GM23338 (cell line): ENCODE results near the gene ZDHHC17. TPM values are rescaled to one million over a fixed set of nuclear protein-coding genes. Genes with fewer than 3 reads are reported as not detected.

Source experiments
- ATAC-seq: fragments of 200-7000 bp; cut with Tn5 transposase; 3 replicates; pipeline ENCODE4 v1.9.1; 2020
- DNase-seq: peaks from one replicate; pipeline ENCODE4 v3.0.0-alpha.2; 2015; ENCODE audit warnings: low spot score
- H2AFZ ChIP-seq: fragments of 200-600 bp; sonication (generic); 2 replicates; pipeline ENCODE4 v1.8.0; 2016; ENCODE audit warnings: antibody characterized with exemption, mild to moderate bottlenecking, moderate library complexity
- H3F3A ChIP-seq: fragments of 200-600 bp; sonication (generic); replicated peaks from 2 replicates; pipeline ENCODE4 v1.8.0; 2017; ENCODE audit warnings: antibody characterized with exemption, mixed run types, low read depth
- H3K27ac ChIP-seq: fragments of 200-600 bp; sonication (generic); 2 replicates; pipeline ENCODE4 v1.6.1; 2016; ENCODE audit warnings: low read depth
- H3K27me3 ChIP-seq: fragments of 200-600 bp; sonication (generic); 2 replicates; pipeline ENCODE4 v1.8.0; 2016; ENCODE audit warnings: mild to moderate bottlenecking, mixed run types, moderate library complexity; ENCODE audit not compliant: insufficient read depth
- H3K36me3 ChIP-seq: fragments of 200-600 bp; sonication (generic); 2 replicates; pipeline ENCODE4 v1.8.0; 2016; ENCODE audit warnings: mild to moderate bottlenecking; ENCODE audit not compliant: insufficient read depth
- H3K4me1 ChIP-seq: fragments of 200-600 bp; sonication (generic); 2 replicates; pipeline ENCODE4 v1.8.0; 2016; ENCODE audit warnings: mild to moderate bottlenecking, moderate library complexity; ENCODE audit not compliant: insufficient read depth
- H3K4me2 ChIP-seq: fragments of 200-600 bp; sonication (generic); 2 replicates; pipeline ENCODE4 v1.7.1; 2017; ENCODE audit warnings: mixed run types
- H3K4me3 ChIP-seq: fragments of 200-600 bp; sonication (generic); 2 replicates; pipeline ENCODE4 v1.6.1; 2016; ENCODE audit warnings: mixed run types
- H3K79me2 ChIP-seq: fragments of 200-600 bp; sonication (generic); replicated peaks from 2 replicates; pipeline ENCODE4 v1.8.0; 2017; ENCODE audit warnings: mild to moderate bottlenecking; ENCODE audit not compliant: insufficient read depth
- H3K9me2 ChIP-seq: fragments of 200-600 bp; sonication (generic); 2 replicates; pipeline ENCODE4 v1.8.0; 2017; ENCODE audit not compliant: insufficient read depth
- H4K20me1 ChIP-seq: fragments of 200-600 bp; sonication (generic); replicated peaks from 2 replicates; pipeline ENCODE4 v1.8.0; 2017; ENCODE audit warnings: mild to moderate bottlenecking; ENCODE audit not compliant: insufficient read depth
- H3K27ac Mint-ChIP-seq: 2 replicates; pipeline ENCODE4 v1.8.0; 2020; ENCODE audit warnings: inconsistent platforms, mild to moderate bottlenecking, moderate library complexity, mixed read lengths
- H3K27me3 Mint-ChIP-seq: 3 replicates; pipeline ENCODE4 v1.8.0; 2022; ENCODE audit warnings: low read depth, mild to moderate bottlenecking, moderate library complexity, mixed read lengths, inconsistent platforms; ENCODE audit not compliant: insufficient read depth, poor library complexity
- H3K36me3 Mint-ChIP-seq: 3 replicates; pipeline ENCODE4 v1.8.0; 2021; ENCODE audit warnings: low read depth, mild to moderate bottlenecking, inconsistent platforms, moderate library complexity, mixed read lengths
- H3K4me1 Mint-ChIP-seq: 3 replicates; pipeline ENCODE4 v1.8.0; 2020; ENCODE audit warnings: mild to moderate bottlenecking, inconsistent platforms, mixed read lengths
- H3K4me3 Mint-ChIP-seq: 3 replicates; pipeline ENCODE4 v1.8.0; 2021; ENCODE audit warnings: moderate library complexity, mild to moderate bottlenecking, inconsistent platforms, mixed read lengths
- H3K9me3 Mint-ChIP-seq: 3 replicates; pipeline ENCODE4 v1.8.0; 2020; ENCODE audit warnings: moderate library complexity, mild to moderate bottlenecking, inconsistent platforms, mixed read lengths
- CREB1 ChIP-seq: fragments of 250-450 bp; sonication (Bioruptor Pico); IDR thresholded peaks from 2 replicates; pipeline ENCODE4 v1.5.0; 2020; ENCODE audit warnings: low read depth, mild to moderate bottlenecking, moderate library complexity
- EZH2 ChIP-seq: fragments of 200-600 bp; sonication (generic); IDR thresholded peaks from one replicate; pipeline ENCODE4 v1.8.0; 2017; ENCODE audit warnings: antibody characterized with exemption, mild to moderate bottlenecking, low read depth; ENCODE audit not compliant: unreplicated experiment
- EZH2phosphoT487 ChIP-seq: fragments of 200-600 bp; sonication (generic); IDR thresholded peaks from one replicate; pipeline ENCODE4 v1.8.1; 2018; ENCODE audit warnings: antibody characterized with exemption; ENCODE audit not compliant: unreplicated experiment
- JUNB ChIP-seq: IDR thresholded peaks from one replicate; pipeline ENCODE4 v1.6.1; 2016; ENCODE audit warnings: antibody characterized with exemption; ENCODE audit not compliant: unreplicated experiment
- NANOG ChIP-seq: IDR thresholded peaks from 2 replicates; pipeline ENCODE4 v1.6.1; 2016; ENCODE audit warnings: antibody characterized with exemption, borderline replicate concordance
- POLR2AphosphoS5 ChIP-seq: IDR thresholded peaks from 2 replicates; pipeline ENCODE4 v1.6.1; 2016; ENCODE audit warnings: antibody characterized with exemption, low read depth
- STAT1 ChIP-seq: IDR thresholded peaks from one replicate; pipeline ENCODE4 v1.6.1; 2016; ENCODE audit warnings: antibody characterized with exemption; ENCODE audit not compliant: unreplicated experiment
- ZNF114 ChIP-seq: fragments of 250-450 bp; sonication (Bioruptor Pico); IDR thresholded peaks from 2 replicates; pipeline ENCODE4 v1.5.0; 2020; ENCODE audit warnings: mild to moderate bottlenecking, moderate library complexity
- ZNF331 ChIP-seq: fragments of 250-450 bp; sonication (Bioruptor Pico); IDR thresholded peaks from 2 replicates; pipeline ENCODE4 v1.5.0; 2020; ENCODE audit warnings: low read depth, mild to moderate bottlenecking, moderate library complexity
- polyA plus RNA-seq: library from polyadenylated mRNA; unstranded; fragments of >200 nt; fragmentation: Nextera tagmentation; extraction: Ambion mirVana; gene quantifications from 2 replicates; pipeline ENCODE4 v1.2.1, GENCODE V29; 2016
- total RNA-seq: library from RNA; depleted of rRNA; stranded (reverse); fragments of >200 nt; shearing (Covaris generic); gene quantifications from 2 replicates; pipeline ENCODE4 v1.2.3, GENCODE V29; 2014
- TF ChIP-seq, protein P1 (sequence below), 2 experiments: fragments of 200-600 bp in 1 of 2; sonication (generic) in 1 of 2; conservative IDR thresholded peaks; 2 replicates each; pipeline versions ENCODE4 v1.5.1 to v1.6.1; 2016 to 2017; ENCODE audit warnings: antibody characterized with exemption in 2 of 2, low read depth in 2 of 2, mild to moderate bottlenecking in 2 of 2, moderate library complexity in 1 of 2
- TF ChIP-seq, protein P2 (sequence below): fragments of 250-450 bp; sonication (Bioruptor Pico); IDR thresholded peaks from 2 replicates; pipeline ENCODE4 v1.5.0; 2020; ENCODE audit warnings: mild to moderate bottlenecking, moderate library complexity
- TF ChIP-seq, protein P3 (sequence below): IDR thresholded peaks from one replicate; pipeline ENCODE4 v1.6.1; 2018; ENCODE audit warnings: antibody characterized with exemption; ENCODE audit not compliant: unreplicated experiment
- TF ChIP-seq, protein P4 (sequence below): IDR thresholded peaks from 2 replicates; pipeline ENCODE4 v1.6.1; 2016; ENCODE audit warnings: antibody characterized with exemption

Gene ZDHHC17
- total and polyA plus RNA-seq, 2 experiments from 2014 or later: 15.7 to 43.5 TPM

DNA sequence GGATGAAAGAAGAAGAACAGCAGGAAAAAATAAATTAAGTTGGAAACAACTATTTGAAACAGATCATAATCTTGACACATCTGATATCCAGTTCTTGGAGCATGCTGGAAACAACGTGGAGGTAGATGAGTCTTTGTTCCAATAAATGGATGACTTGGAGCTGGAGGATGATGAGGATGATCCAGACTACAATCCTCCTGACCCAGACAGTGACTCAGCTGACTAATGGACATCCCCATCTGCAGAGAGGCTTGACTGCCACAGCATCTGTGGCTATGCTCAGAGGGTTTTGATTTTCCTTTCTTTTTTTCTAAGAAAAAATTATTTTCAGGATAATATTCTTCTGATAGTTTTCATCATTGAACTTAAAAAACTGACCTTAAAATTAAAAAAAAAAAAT lies 6.2 kb upstream of the ZDHHC17 start:
- no peaks in the 10 kb centered on the region for H3K9me3 Mint-ChIP-seq
- H3K27me3 Mint-ChIP-seq: peaks cover 2% of the 10 kb centered on the region
- no peak overlapping the region for H3K4me3 ChIP-seq
- no peak overlapping the region for H2AFZ ChIP-seq
- H3K79me2 ChIP-seq: no peaks in the 10 kb centered on the region
- H3K36me3 Mint-ChIP-seq: no peaks in the 10 kb centered on the region
- peaks cover 6% of the 10 kb centered on the region; the same call in 1 of the 2 replicates for H3K4me1 ChIP-seq
- H4K20me1 ChIP-seq: no peaks in the 10 kb centered on the region
- H3K4me3 Mint-ChIP-seq: no peak overlapping the region
- ATAC-seq: no peak
- no peak overlapping the region for H3K27ac ChIP-seq
- TF ChIP-seq, protein P1, sequence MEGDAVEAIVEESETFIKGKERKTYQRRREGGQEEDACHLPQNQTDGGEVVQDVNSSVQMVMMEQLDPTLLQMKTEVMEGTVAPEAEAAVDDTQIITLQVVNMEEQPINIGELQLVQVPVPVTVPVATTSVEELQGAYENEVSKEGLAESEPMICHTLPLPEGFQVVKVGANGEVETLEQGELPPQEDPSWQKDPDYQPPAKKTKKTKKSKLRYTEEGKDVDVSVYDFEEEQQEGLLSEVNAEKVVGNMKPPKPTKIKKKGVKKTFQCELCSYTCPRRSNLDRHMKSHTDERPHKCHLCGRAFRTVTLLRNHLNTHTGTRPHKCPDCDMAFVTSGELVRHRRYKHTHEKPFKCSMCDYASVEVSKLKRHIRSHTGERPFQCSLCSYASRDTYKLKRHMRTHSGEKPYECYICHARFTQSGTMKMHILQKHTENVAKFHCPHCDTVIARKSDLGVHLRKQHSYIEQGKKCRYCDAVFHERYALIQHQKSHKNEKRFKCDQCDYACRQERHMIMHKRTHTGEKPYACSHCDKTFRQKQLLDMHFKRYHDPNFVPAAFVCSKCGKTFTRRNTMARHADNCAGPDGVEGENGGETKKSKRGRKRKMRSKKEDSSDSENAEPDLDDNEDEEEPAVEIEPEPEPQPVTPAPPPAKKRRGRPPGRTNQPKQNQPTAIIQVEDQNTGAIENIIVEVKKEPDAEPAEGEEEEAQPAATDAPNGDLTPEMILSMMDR (conservative IDR thresholded peaks at IDR 0.05; ENCODE audit: low read depth in 2 of 2): no peak
- TF ChIP-seq NANOG (no peak), EZH2 (no peak), CREB1 (CRISPR knock-in tag) (no peak), EZH2phosphoT487 (no peak), ZNF114 (CRISPR knock-in tag) (no peak), STAT1 (no peak), JUNB (no peak), POLR2AphosphoS5 (no peak), ZNF331 (CRISPR knock-in tag) (no peak)
- TF ChIP-seq, protein P2, sequence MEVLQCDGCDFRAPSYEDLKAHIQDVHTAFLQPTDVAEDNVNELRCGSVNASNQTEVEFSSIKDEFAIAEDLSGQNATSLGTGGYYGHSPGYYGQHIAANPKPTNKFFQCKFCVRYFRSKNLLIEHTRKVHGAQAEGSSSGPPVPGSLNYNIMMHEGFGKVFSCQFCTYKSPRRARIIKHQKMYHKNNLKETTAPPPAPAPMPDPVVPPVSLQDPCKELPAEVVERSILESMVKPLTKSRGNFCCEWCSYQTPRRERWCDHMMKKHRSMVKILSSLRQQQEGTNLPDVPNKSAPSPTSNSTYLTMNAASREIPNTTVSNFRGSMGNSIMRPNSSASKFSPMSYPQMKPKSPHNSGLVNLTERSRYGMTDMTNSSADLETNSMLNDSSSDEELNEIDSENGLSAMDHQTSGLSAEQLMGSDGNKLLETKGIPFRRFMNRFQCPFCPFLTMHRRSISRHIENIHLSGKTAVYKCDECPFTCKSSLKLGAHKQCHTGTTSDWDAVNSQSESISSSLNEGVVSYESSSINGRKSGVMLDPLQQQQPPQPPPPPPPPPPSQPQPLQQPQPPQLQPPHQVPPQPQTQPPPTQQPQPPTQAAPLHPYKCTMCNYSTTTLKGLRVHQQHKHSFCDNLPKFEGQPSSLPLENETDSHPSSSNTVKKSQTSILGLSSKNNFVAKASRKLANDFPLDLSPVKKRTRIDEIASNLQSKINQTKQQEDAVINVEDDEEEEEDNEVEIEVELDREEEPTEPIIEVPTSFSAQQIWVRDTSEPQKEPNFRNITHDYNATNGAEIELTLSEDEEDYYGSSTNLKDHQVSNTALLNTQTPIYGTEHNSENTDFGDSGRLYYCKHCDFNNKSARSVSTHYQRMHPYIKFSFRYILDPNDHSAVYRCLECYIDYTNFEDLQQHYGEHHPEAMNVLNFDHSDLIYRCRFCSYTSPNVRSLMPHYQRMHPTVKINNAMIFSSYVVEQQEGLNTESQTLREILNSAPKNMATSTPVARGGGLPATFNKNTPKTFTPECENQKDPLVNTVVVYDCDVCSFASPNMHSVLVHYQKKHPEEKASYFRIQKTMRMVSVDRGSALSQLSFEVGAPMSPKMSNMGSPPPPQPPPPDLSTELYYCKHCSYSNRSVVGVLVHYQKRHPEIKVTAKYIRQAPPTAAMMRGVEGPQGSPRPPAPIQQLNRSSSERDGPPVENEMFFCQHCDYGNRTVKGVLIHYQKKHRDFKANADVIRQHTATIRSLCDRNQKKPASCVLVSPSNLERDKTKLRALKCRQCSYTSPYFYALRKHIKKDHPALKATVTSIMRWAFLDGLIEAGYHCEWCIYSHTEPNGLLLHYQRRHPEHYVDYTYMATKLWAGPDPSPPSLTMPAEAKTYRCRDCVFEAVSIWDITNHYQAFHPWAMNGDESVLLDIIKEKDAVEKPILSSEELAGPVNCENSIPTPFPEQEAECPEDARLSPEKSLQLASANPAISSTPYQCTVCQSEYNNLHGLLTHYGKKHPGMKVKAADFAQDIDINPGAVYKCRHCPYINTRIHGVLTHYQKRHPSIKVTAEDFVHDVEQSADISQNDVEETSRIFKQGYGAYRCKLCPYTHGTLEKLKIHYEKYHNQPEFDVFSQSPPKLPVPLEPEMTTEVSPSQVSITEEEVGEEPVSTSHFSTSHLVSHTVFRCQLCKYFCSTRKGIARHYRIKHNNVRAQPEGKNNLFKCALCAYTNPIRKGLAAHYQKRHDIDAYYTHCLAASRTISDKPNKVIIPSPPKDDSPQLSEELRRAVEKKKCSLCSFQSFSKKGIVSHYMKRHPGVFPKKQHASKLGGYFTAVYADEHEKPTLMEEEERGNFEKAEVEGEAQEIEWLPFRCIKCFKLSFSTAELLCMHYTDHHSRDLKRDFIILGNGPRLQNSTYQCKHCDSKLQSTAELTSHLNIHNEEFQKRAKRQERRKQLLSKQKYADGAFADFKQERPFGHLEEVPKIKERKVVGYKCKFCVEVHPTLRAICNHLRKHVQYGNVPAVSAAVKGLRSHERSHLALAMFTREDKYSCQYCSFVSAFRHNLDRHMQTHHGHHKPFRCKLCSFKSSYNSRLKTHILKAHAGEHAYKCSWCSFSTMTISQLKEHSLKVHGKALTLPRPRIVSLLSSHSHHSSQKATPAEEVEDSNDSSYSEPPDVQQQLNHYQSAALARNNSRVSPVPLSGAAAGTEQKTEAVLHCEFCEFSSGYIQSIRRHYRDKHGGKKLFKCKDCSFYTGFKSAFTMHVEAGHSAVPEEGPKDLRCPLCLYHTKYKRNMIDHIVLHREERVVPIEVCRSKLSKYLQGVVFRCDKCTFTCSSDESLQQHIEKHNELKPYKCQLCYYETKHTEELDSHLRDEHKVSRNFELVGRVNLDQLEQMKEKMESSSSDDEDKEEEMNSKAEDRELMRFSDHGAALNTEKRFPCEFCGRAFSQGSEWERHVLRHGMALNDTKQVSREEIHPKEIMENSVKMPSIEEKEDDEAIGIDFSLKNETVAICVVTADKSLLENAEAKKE (CRISPR knock-in tag): no peak
- TF ChIP-seq, protein P3, sequence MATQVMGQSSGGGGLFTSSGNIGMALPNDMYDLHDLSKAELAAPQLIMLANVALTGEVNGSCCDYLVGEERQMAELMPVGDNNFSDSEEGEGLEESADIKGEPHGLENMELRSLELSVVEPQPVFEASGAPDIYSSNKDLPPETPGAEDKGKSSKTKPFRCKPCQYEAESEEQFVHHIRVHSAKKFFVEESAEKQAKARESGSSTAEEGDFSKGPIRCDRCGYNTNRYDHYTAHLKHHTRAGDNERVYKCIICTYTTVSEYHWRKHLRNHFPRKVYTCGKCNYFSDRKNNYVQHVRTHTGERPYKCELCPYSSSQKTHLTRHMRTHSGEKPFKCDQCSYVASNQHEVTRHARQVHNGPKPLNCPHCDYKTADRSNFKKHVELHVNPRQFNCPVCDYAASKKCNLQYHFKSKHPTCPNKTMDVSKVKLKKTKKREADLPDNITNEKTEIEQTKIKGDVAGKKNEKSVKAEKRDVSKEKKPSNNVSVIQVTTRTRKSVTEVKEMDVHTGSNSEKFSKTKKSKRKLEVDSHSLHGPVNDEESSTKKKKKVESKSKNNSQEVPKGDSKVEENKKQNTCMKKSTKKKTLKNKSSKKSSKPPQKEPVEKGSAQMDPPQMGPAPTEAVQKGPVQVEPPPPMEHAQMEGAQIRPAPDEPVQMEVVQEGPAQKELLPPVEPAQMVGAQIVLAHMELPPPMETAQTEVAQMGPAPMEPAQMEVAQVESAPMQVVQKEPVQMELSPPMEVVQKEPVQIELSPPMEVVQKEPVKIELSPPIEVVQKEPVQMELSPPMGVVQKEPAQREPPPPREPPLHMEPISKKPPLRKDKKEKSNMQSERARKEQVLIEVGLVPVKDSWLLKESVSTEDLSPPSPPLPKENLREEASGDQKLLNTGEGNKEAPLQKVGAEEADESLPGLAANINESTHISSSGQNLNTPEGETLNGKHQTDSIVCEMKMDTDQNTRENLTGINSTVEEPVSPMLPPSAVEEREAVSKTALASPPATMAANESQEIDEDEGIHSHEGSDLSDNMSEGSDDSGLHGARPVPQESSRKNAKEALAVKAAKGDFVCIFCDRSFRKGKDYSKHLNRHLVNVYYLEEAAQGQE: no peak
- TF ChIP-seq, protein P4, sequence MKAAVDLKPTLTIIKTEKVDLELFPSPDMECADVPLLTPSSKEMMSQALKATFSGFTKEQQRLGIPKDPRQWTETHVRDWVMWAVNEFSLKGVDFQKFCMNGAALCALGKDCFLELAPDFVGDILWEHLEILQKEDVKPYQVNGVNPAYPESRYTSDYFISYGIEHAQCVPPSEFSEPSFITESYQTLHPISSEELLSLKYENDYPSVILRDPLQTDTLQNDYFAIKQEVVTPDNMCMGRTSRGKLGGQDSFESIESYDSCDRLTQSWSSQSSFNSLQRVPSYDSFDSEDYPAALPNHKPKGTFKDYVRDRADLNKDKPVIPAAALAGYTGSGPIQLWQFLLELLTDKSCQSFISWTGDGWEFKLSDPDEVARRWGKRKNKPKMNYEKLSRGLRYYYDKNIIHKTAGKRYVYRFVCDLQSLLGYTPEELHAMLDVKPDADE: no peak
- H3K27me3 ChIP-seq: no peaks in the 10 kb centered on the region
- no peak overlapping the region for H3K4me2 ChIP-seq
- H3K36me3 ChIP-seq: no peaks in the 10 kb centered on the region
- H3K4me1 Mint-ChIP-seq: peaks cover 17% of the 10 kb centered on the region
- peaks cover 4% of the 10 kb centered on the region; the same call in 1 of the 2 replicates for H3F3A ChIP-seq
- no peak for DNase-seq
- H3K27ac Mint-ChIP-seq: no peak overlapping the region
- H3K9me2 ChIP-seq: no peaks in the 10 kb centered on the region
